BJ (cell line): ENCODE results near the gene SDCCAG8. TPM values are rescaled to one million over a fixed set of nuclear protein-coding genes. Genes with fewer than 3 reads are reported as not detected.

Source experiments
- CTCF ChIA-PET: fragments of 350-600 bp; formaldehyde crosslinking; extraction: SDS; loops from one replicate; lab custom pipeline; 2021; ENCODE audit warnings: antibody characterized with exemption, inconsistent platforms; lab: Yijun Ruan, JAX
- POLR2A ChIA-PET: fragments of 300-600 bp; sonication (Branson Sonifier 250); formaldehyde crosslinking; extraction: SDS; loops from one replicate; lab custom pipeline; 2021; ENCODE audit warnings: antibody characterized with exemption; lab: Charles Lee
- DNase-seq: peaks from one replicate; pipeline ENCODE4 v3.0.0-alpha.2; 2011; ENCODE audit warnings: low read depth
- H3K27me3 ChIP-seq: 2 replicates; pipeline ENCODE4 v1.6.0; 2011; ENCODE audit warnings: low read length; ENCODE audit not compliant: control insufficient read depth, insufficient read depth
- H3K36me3 ChIP-seq: 2 replicates; pipeline ENCODE4 v1.5.1; 2011; ENCODE audit warnings: low read length; ENCODE audit not compliant: control insufficient read depth, insufficient read depth
- H3K4me3 ChIP-seq: 2 replicates; pipeline ENCODE4 v1.5.1; 2011; ENCODE audit warnings: low read depth, mild to moderate bottlenecking, control low read depth, low read length
- polyA plus RNA-seq: library from polyadenylated mRNA; depleted of rRNA; stranded (reverse); fragments of >200 nt; gene quantifications from 2 replicates; pipeline ENCODE4 v1.2.3, GENCODE V29; 2011
- TF ChIP-seq, protein P1 (sequence below): IDR thresholded peaks from 2 replicates; pipeline ENCODE4 v1.5.1; 2011; ENCODE audit warnings: low read depth, mild to moderate bottlenecking, control low read depth, inconsistent platforms, low read length, moderate library complexity; ENCODE audit not compliant: insufficient read depth

Gene SDCCAG8
- polyA plus RNA-seq, 1 experiment = 17.0 TPM

DNA sequence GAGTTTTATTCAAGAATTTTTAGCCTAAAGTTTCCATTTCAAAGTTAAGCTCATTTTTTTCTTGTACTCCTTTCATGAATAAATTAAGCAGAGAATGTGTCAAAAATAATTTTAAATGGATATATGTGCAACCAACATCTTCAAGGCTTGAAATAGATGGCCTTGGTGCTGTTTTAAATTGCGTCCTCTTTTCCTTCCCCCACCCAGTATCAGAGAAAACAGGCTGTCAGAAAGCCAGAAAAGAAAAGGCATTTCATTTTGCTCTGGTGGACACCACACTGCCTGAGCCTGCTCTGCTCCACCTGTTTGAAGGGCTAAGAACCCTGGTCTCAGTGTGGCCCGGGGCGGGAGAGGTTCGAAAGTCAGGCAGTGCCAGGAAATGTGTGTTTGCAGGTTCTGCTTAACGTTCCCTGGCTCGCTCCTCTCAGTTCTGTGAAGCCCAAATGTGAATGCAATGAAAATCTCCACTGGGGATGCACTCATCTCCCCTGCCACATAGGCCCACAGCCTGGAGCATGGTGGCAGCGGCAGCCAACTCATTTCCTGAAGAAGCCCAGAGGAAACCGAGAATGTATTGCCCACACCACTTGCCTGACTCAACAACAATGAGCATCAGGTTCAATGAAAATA is 134.4 kb downstream of the SDCCAG8 start:
- POLR2A ChIA-PET = no interaction called here
- TF ChIP-seq, protein P1, sequence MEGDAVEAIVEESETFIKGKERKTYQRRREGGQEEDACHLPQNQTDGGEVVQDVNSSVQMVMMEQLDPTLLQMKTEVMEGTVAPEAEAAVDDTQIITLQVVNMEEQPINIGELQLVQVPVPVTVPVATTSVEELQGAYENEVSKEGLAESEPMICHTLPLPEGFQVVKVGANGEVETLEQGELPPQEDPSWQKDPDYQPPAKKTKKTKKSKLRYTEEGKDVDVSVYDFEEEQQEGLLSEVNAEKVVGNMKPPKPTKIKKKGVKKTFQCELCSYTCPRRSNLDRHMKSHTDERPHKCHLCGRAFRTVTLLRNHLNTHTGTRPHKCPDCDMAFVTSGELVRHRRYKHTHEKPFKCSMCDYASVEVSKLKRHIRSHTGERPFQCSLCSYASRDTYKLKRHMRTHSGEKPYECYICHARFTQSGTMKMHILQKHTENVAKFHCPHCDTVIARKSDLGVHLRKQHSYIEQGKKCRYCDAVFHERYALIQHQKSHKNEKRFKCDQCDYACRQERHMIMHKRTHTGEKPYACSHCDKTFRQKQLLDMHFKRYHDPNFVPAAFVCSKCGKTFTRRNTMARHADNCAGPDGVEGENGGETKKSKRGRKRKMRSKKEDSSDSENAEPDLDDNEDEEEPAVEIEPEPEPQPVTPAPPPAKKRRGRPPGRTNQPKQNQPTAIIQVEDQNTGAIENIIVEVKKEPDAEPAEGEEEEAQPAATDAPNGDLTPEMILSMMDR = no peak
- CTCF ChIA-PET = interaction anchor here (0.5 kb wide), 1 partner anchor 189 kb away, joined by 3 read pairs; no protein-coding TSS in a partner anchor
- Histone ChIP-seq H3K27me3 (no peaks in the 10 kb centered on the region), H3K4me3 (no peak overlapping the region), H3K36me3 (no peaks in the 10 kb centered on the region)
- DNase-seq = no peak

DNA sequence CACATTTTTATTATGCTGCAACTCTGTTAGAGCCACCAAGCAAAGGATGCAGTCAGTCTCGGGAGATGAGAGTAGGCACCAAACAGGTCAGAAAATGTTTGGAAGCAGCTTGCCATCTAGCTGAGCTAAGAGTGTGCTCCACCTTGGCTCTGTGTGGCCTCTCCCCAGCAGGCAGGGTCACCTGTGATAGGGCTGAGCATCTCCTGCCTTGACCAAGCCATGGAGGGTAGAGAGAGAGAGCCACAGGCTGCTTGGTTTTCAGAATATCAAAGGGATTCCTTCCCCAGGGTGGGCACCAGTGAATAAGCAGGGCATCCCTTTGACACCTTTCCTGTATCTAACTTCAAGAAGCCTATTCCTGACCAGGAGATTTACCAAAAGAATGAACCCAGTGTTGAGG is 135.5 kb downstream of the SDCCAG8 start:
- H3K27me3 ChIP-seq = no peaks in the 10 kb centered on the region
- TF ChIP-seq, protein P1 = no peak
- ChIA-PET CTCF (no interaction called here), POLR2A (no interaction called here)
- H3K36me3 ChIP-seq = no peaks in the 10 kb centered on the region
- H3K4me3 ChIP-seq = no peak overlapping the region
- no peak for DNase-seq

DNA sequence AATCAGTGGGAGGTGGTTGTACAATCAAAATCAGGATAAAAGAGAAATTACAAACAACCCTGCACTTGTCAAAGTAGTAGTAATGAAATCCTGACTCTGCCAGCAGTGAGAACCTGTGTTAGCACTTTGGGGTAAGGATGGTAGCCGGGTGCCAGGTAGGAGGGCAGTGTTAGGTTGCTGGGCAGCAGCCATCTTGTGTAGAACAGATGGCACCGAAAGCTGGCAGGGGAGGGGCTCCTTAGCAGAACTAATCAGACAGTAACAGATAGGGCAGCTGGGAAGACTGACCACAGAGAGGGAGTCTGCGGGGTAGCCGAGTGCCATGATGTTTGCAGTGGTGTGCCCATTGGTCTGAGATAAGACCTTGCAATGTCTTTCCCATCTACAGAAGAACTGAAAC is 137.3 kb downstream of the SDCCAG8 start:
- Histone ChIP-seq H3K4me3 (no peak overlapping the region), H3K27me3 (no peaks in the 10 kb centered on the region), H3K36me3 (no peaks in the 10 kb centered on the region)
- no peak for DNase-seq
- TF ChIP-seq, protein P1 = no peak
- ChIA-PET CTCF (no interaction called here), POLR2A (no interaction called here)

DNA sequence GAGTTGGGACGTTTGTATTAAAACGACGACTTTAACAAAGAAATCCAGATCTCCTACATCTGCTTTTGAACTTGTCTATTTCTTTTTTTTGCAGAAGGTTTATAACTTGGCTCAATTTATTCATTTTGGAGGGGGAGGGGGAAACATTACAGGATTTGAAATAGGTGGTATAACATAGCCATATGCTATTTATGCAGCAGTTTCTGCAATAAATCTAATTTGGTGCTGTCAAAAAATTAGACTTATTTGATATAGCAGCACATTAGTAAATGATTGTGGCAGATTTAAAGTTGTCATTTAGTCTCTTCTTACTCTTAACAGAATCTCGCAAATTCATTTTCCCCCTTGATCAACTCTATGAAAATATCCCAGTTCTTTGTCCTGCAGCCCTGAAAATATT is 138.2 kb downstream of the SDCCAG8 start:
- ChIA-PET POLR2A (no interaction called here), CTCF (no interaction called here)
- DNase-seq = no peak
- Histone ChIP-seq H3K27me3 (no peaks in the 10 kb centered on the region), H3K36me3 (no peaks in the 10 kb centered on the region), H3K4me3 (no peak overlapping the region)
- TF ChIP-seq, protein P1 = no peak

DNA sequence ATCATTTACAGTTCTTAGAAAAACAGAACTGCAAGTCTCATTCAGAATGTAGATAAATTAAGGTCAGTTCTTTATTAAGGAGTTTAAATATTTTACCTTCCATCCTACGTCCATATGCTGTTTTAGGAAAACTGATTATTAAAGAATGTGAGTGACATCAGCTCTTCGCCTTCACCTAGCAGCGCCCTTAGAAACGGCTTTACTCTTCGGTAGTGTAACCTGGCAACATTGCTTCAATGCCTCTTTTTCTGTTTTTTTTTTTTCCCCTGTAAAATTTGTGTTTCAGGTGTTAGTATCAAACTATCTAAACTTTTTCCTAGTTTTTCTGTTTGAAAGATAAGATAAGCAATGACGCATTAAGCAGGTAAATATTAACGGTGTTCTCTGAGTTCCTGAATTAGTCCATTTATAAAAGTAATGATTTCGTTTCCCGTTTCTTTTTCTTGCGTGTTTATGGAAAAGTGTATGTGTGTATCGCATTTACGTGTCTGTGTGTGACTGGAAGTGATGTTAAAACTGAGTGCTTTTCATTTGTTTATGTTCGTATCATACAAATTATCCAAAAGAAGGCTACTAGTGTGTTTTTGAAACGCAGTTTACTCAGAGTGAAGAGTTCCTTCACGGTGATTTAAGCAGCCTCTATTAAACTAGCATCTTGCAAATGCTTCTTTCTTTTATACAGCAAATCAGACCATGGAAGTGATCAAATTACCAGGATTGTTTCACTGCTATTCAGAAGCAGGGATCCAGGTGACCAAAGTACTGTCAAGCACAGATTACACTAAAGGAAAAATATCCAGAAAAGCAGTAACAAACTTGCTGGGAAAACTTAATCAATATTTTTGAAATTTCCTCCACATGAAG is 139.0 kb downstream of the SDCCAG8 start:
- H3K27me3 ChIP-seq = no peaks in the 10 kb centered on the region
- no peaks in the 10 kb centered on the region for H3K36me3 ChIP-seq
- POLR2A ChIA-PET = no interaction called here
- no peak overlapping the region for H3K4me3 ChIP-seq
- DNase-seq = no peak
- TF ChIP-seq, protein P1 = no peak
- CTCF ChIA-PET = no interaction called here
